Transverse colon (tissue), 4 donors: Measurements from ENCODE around the gene ROR1. TPM values are rescaled to one million over a fixed set of nuclear protein-coding genes. Genes with fewer than 3 reads are reported as not detected.

ENCODE experiments used
- DNase-seq: peaks from one replicate; pipeline ENCODE4 v3.0.0-alpha.2; 2019
- H3K27ac ChIP-seq, 4 donors: fragments of 200-600 bp; sonication (generic); 2 replicates each; pipeline ENCODE4 v1.5.1; 2016 to 2018; ENCODE audit warnings: inconsistent platforms in 4 of 4
- H3K27me3 ChIP-seq: fragments of 200-600 bp; sonication (generic); 2 replicates; pipeline ENCODE4 v1.5.1; 2017; ENCODE audit warnings: inconsistent platforms
- H3K36me3 ChIP-seq, 4 donors: fragments of 200-600 bp; sonication (generic); 2 replicates each; pipeline ENCODE4 v1.5.1; 2017 to 2019; ENCODE audit warnings: inconsistent platforms in 4 of 4
- H3K4me1 ChIP-seq, 4 donors: fragments of 200-600 bp; sonication (generic); 2 replicates each; pipeline ENCODE4 v1.5.1; 2017 to 2020; ENCODE audit warnings: inconsistent platforms in 4 of 4
- H3K4me3 ChIP-seq, 4 donors: fragments of 200-600 bp; sonication (generic); 1 replicate in 1 of 4; 2 replicates in 3 of 4; pipeline versions ENCODE4 v1.5.1 to v1.6.1; 2017 to 2019; ENCODE audit warnings: inconsistent platforms in 4 of 4
- H3K9me3 ChIP-seq, 2 donors: fragments of 200-600 bp; sonication (generic); 2 replicates each; pipeline ENCODE4 v1.5.1; 2017 to 2019; ENCODE audit warnings: inconsistent platforms in 2 of 2
- CTCF ChIP-seq, 5 experiments: fragments of 200-600 bp in 3 of 5; fragments of 450-650 bp in 2 of 5; sonication (generic) in 3 of 5; IDR thresholded peaks; 1 replicate in 2 of 5; 2 replicates in 3 of 5; pipeline ENCODE4 v1.5.1; 2016 to 2017; ENCODE audit warnings: antibody characterized with exemption in 5 of 5, inconsistent platforms in 3 of 5, mild to moderate bottlenecking in 2 of 5, moderate library complexity in 1 of 5
- EP300 ChIP-seq: sonication (generic); formaldehyde crosslinking; IDR thresholded peaks from one replicate; pipeline ENCODE4 v1.6.1; 2017; ENCODE audit warnings: antibody characterized with exemption, low read depth
- POLR2A ChIP-seq: fragments of 450-650 bp; IDR thresholded peaks from one replicate; pipeline ENCODE4 v1.6.1; 2016; ENCODE audit warnings: antibody characterized with exemption, mild to moderate bottlenecking, moderate library complexity
- POLR2AphosphoS5 ChIP-seq, 3 donors: sonication (generic); formaldehyde crosslinking; IDR thresholded peaks; one replicate each; pipeline ENCODE4 v1.6.1; 2016; ENCODE audit warnings: antibody characterized with exemption in 3 of 3
- WGBS, 2 donors: methylation state at CpG; one replicate each; pipeline ENCODE4 v1.1.5; 2018; ENCODE audit warnings: low coverage in 1 of 2; 5-methylcytosine and 5-hydroxymethylcytosine counted together
- in situ Hi-C, 4 donors: fragments of 200-750 bp; cut with MboI; loops; one replicate each; pipeline versions ENCODE4 v1.15.0 to v1.15.1; 2017; ENCODE audit warnings: low sequenced_read_pairs in 3 of 4, low pct_ligation_motif_present in 1 of 4, low pct_unique_long_range_greater_than_20kb in 1 of 4
- intact Hi-C: fragments of 100-400 bp; cut with DNase I; formaldehyde crosslinking; loops from one replicate; pipeline ENCODE4 v1.15.1; 2023; ENCODE audit warnings: low total_unique reads
- total RNA-seq, 4 donors: library from RNA; depleted of rRNA; stranded (reverse); fragments of >200 nt; gene quantifications; one replicate each; pipeline ENCODE4 v1.1.0, GENCODE V29; 2016

ROR1 gene
- total RNA-seq, 4 donors from 2014 or later: 3.0 to 6.7 (median 4.6) TPM

GRCh38 chr1:63968663-63969440, 195.0 kb downstream of the ROR1 start:
- intact Hi-C loops: no loop called here
- TF ChIP-seq POLR2AphosphoS5 (IDR thresholded peaks at IDR 0.05): no peak
- no peak for TF ChIP-seq EP300
- TF ChIP-seq CTCF (IDR thresholded peaks at IDR 0.05): no peak
- no peak for TF ChIP-seq POLR2A
- no peaks in the 10 kb centered on the region for H3K36me3 ChIP-seq
- no peaks in the 10 kb centered on the region for H3K27me3 ChIP-seq
- DNase-seq: no peak
- no peaks in the 10 kb centered on the region for H3K9me3 ChIP-seq
- in situ Hi-C loops: no loop called here
- WGBS, 2 donors: 43 to 64% methylated on average over 1 to 3 of the region's 3 CpGs
- no peak overlapping the region for H3K27ac ChIP-seq
- H3K4me1 ChIP-seq: peaks cover 0 to 7% (median 0%) of the 10 kb centered on the region in 4 donors
- no peak overlapping the region for H3K4me3 ChIP-seq

DNA sequence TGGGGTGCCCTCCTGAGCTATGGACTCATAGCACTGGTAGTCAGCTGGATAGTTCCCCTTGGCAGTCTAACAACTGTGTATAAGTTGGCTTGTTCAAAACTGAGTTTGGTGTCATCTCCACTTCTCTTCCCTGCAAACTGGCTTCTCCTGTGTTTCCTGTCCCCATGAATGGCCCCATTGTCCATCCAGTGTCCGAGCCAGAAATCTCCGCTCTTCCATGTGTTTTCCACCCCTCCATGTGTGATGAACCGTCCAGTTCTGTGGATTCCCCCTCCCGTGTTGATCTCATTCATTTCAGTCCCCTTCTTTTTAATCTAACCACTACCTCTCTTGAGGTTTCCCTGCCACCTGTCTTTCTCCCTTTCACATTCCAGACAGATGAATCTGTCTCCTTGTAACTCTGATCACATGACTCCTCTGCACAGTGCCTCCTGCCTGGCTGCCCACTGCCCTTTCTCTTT, 195.7 kb downstream of the ROR1 start:
- TF ChIP-seq POLR2AphosphoS5 (IDR thresholded peaks at IDR 0.05): no peak
- TF ChIP-seq POLR2A: no peak
- no peak for TF ChIP-seq EP300
- DNase-seq: no peak
- intact Hi-C loops: no loop called here
- Histone ChIP-seq H3K27ac (no peak overlapping the region), H3K27me3 (no peaks in the 10 kb centered on the region), H3K4me1 (peaks cover 0 to 7% (median 0%) of the 10 kb centered on the region in 4 donors), H3K9me3 (no peaks in the 10 kb centered on the region), H3K4me3 (no peak overlapping the region), H3K36me3 (no peaks in the 10 kb centered on the region)
- in situ Hi-C loops: no loop called here
- 76 to 92% methylated on average over 2 to 4 of the region's 4 CpGs for WGBS, 2 donors

- no peaks in the 10 kb centered on the region for H3K36me3 ChIP-seq
- WGBS, 2 donors: 61 to 85% methylated on average over 3 of the region's 3 CpGs
- H3K4me3 ChIP-seq: no peak overlapping the region
- in situ Hi-C loops: no loop called here
- TF ChIP-seq POLR2AphosphoS5 (IDR thresholded peaks at IDR 0.05): no peak
- no peak for TF ChIP-seq CTCF (IDR thresholded peaks at IDR 0.05)
- no peak for TF ChIP-seq EP300
- TF ChIP-seq POLR2A: no peak
- no peak overlapping the region for H3K27ac ChIP-seq
- no peaks in the 10 kb centered on the region for H3K9me3 ChIP-seq
- DNase-seq: no peak
- intact Hi-C loops: no loop called here
- peaks cover 0 to 7% (median 0%) of the 10 kb centered on the region in 4 donors for H3K4me1 ChIP-seq
- H3K27me3 ChIP-seq: no peaks in the 10 kb centered on the region
Observed at GRCh38 chr1:63971557-63971956, 197.7 kb downstream of the ROR1 start.

GRCh38 chr1:63973005-63973419, 199.2 kb downstream of the ROR1 start:
- no peak for DNase-seq
- H3K4me1 ChIP-seq: peaks cover 0 to 7% (median 0%) of the 10 kb centered on the region in 4 donors
- TF ChIP-seq POLR2AphosphoS5 (IDR thresholded peaks at IDR 0.05) (no peak), EP300 (no peak), CTCF (IDR thresholded peaks at IDR 0.05) (no peak), POLR2A (no peak)
- 79 to 81% methylated on average over 7 of the region's 7 CpGs for WGBS, 2 donors
- in situ Hi-C loops (no loop called here), intact Hi-C loops (no loop called here)
- H3K27me3 ChIP-seq: no peaks in the 10 kb centered on the region
- no peak overlapping the region for H3K4me3 ChIP-seq
- H3K36me3 ChIP-seq: no peaks in the 10 kb centered on the region
- H3K9me3 ChIP-seq: no peaks in the 10 kb centered on the region
- no peak overlapping the region for H3K27ac ChIP-seq
